Panc1 (cell line): ENCODE data around the gene PECR.

ENCODE experiments used
- CTCF ChIP-seq: fragments of 450-650 bp; IDR thresholded peaks from 2 replicates; pipeline ENCODE4 v1.5.1; 2017; ENCODE audit warnings: mild to moderate bottlenecking
- POLR2AphosphoS5 ChIP-seq: IDR thresholded peaks from 2 replicates; pipeline ENCODE4 v1.6.1; 2012; ENCODE audit warnings: mild to moderate bottlenecking, low read depth, low read length, moderate library complexity
- REST ChIP-seq, 2 experiments: IDR thresholded peaks; 2 replicates each; pipeline ENCODE4 v1.6.1; 2011 to 2012; ENCODE audit warnings: low read depth in 2 of 2, control low read depth in 1 of 2, low read length in 1 of 2, mild to moderate bottlenecking in 1 of 2, moderate library complexity in 1 of 2; ENCODE audit not compliant: insufficient read depth in 1 of 2
- SIN3A ChIP-seq: IDR thresholded peaks from 2 replicates; pipeline ENCODE4 v1.6.1; 2012; ENCODE audit warnings: low read depth, mild to moderate bottlenecking, low read length, moderate library complexity, borderline replicate concordance; ENCODE audit not compliant: insufficient read depth
- TCF7L2 ChIP-seq: IDR thresholded peaks from 2 replicates; pipeline ENCODE4 v1.6.1; 2011; ENCODE audit warnings: mild to moderate bottlenecking, low read depth, low read length, inconsistent platforms

- TF ChIP-seq CTCF (no peak), POLR2AphosphoS5 (no peak), SIN3A (no peak), REST (IDR thresholded peaks at IDR 0.05; ENCODE audit: insufficient read depth in 1 of 2, low read depth in 2 of 2, low read length in 1 of 2) (no peak), TCF7L2 (no peak)
These were observed 32.0 kb upstream of the PECR start for GRCh38 chr2:216113572-216113971.
